SK-N-DZ (cell line): Measurements from ENCODE around the gene CSDE1.
A peak's percentile ranks its signal among the peaks of the same experiment; 100 is the strongest.

Experiments used
- DNase-seq: peaks from one replicate; pipeline ENCODE4 v3.0.0-alpha.2; 2015; ENCODE audit warnings: low spot score

CSDE1 gene

DNA sequence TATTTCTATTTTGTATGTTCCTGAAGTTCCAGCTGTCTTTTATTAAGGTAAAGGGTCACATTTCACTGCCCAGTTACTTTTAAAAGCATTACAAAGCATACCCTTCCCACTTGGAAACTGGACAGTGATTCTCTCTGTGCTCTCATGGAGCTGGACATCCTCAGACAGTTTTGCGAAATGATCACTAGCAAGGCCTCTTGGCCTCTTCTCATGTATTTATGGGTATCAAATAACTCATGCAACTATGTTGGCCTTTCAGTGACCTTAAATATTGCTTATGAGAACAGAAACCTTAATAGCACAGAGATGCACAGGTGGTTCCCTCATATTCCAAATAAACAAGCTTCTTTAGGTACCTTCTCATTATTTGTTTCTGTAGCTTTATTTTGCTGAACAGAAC is 54.5 kb downstream of the CSDE1 start:
- DNase-seq = no peak

DNA sequence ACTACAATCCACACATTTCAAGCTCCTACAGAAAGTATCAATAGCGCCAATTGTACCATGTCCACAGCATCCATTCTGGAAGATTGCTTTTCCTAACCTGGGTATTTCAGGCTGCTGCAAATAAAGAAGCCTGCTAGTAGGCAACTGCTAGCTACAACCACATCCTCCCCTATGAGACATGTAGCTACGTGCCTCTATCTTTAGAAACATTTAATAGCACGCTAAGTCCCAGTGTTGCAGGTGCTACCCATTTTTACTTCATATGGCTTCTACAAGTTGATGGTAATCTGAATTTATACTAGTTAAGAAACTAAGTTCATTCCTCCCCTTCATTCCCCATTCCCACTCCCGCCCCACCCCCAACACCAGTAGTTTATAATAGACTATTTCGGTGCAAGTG is 55.0 kb downstream of the CSDE1 start:
- DNase-seq = no peak

DNA sequence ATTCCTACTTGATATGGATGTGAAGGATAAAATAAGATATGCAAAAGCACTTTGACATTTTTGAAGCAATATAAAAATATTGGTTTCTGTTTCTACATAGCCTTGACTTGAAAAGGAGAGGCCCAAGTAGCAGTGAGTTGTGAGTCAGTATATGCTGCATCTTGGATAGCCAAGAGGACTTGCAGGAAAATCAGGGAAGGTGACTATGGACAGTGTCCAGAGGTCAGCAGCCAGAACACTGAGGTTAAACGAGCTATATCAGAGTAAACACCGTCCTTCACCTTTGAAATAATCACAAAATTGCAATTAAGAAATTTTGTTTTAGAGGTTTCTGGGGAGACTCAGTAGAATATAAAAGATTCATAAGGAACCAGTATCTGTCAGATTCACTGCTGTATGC is 55.9 kb downstream of the CSDE1 start:
- no peak for DNase-seq

DNA sequence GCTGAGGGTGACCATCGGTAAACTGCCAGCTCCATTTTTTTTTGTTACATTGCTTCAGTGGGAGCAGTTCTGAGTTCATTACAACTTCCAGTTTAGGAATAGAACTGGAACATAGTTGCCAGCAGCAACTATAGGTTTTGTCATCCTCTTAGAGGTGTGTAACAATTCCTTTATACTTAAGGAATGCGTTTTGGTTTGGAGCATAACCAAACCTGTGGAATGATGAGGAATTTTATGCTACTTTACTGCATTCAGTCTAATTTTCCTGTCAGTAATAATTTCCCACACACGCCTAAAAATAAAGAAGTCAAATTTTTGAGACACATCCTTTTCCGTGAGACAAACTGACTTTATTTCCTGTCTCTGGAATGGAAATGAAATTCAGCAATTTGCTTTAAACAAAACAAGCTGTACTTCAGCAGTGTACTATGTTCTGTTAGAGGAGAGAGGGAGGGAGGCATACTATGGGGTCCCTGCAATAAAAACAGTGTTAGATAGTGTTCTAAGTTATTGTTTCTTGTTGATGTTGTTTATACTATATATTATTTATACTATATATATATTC is 57.7 kb downstream of the CSDE1 start:
- no peak for DNase-seq

DNA sequence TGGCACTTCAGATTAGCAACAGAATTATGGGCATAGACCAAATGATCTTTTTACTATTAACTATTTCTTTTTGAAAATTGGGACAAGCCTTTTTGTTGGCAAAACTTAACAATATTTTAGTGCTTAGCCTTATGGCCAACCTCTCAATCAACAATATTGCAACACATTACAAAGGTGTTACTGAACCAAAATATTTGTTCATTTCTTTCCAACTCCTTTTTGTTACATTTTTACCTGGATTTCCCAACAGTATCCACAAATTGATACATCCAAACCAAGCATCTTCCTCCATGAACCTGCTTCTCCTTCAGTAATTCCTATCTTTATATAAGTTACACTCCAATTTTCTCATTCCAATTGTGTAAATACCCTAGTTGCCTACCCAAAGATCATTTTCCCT is 61.0 kb downstream of the CSDE1 start:
- DNase-seq = no peak

DNA sequence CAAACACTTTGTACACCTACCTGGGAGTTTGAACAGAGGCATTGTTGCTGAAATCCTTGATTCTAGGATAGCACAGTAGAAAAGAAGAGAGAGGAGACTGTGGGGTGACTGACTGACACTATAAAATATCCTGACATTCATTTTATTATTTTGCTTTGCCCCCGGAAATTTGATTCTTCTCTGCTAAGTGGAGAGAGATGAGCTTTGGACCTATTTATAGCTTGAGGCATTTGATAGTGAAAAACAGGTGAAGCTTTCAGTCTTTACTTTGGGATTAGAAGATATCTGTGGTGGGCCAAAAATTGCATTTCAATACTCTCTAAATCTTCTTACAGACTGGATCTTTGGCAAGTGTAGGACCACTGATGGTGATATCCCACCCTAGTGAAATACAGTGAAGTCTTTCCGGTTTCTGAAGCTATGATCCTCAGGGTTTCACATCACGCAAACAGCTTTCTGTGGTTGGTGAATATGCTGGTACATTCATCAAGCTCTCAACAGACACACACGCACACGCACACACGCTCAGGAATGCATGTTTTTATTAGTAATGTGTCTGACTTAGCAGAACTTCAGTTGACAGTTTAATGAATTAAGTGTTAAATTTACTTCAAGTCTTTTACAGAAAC is 62.2 kb downstream of the CSDE1 start, which contains the start of gene AMPD1:
AMPD1 (minus strand) TSS at position 117 of the 629 bp plus-strand sequence; CDS start at position 42, 75 bp downstream.
- DNase-seq = no peak

DNA sequence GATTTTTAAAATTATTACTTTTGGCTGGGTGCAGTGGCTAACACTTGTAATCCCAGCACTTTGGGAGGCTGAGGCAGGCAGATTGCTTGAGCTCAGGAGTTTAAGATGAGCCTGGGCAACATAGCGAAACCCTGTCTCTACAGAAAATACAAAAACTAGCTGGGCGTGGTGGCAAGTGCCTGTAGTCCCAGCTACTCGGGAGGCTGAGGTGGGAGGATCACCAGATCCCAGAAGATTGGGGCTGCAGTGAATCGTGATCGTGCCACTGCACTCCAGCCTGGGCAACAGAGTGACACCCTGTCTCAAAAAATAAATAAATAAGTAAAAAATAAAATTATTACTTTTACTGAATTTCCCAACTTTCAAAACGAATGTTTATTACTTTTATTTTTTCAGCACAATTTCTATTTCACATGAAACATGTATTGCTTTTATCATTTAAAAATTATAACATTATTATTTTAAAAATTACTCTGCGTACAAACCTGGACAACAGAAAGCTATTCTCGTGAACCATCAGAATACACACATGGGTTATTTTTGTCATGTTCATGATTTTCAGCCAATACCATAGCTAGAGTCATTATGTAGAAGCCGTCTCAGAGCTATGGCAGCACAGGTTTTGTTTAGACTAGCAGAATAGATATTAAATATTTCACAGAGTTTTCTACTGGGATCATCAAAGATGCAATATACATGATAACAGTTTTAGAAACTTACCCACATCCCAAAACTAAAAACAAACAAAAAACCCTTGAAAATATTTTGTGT is 63.1 kb downstream of the CSDE1 start:
- DNase-seq = no peak

- DNase-seq = no peak
Observed at GRCh38 chr1:114692947-114693346, 64.8 kb downstream of the CSDE1 start.

DNA sequence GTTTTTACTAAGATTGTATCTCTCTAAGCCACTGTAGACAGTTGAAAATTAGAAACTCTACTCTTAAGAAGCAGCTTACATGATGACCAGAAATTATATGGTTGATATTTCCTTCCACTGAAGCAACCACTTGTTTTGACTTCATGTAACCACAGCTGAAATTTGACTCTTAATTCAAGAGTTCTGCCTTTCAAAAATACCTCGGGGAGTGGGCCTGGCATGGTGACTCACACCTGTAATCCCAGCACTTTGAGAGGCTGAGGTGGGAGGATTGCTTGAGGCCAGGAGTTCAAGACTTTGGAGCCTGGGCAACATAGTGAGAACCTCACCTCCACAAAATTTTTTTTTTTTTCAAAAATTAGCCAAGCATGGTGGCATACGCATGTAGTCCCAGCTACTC is 66.7 kb downstream of the CSDE1 start:
- DNase-seq = no peak

DNA sequence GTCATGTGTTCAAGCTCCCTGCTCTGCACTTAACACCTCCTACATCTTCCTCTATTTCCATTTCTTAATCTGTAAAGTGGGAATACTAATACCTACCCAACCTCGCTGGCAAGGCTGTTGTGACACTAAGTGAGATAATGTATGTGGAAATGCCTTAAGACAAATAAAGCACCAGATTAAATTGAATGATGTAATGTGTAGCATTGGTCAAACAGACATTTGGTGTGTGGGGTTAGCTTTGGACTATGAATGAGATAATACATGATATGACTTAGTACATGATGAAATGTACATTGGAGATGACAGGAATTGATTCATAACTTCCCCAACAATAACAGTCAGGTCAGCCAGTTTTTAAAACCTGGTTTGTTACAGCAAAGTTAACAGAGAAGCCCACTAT is 67.6 kb downstream of the CSDE1 start:
- no peak for DNase-seq

- no peak for DNase-seq
Observed at GRCh38 chr1:114688526-114688925, 69.3 kb downstream of the CSDE1 start.

DNA sequence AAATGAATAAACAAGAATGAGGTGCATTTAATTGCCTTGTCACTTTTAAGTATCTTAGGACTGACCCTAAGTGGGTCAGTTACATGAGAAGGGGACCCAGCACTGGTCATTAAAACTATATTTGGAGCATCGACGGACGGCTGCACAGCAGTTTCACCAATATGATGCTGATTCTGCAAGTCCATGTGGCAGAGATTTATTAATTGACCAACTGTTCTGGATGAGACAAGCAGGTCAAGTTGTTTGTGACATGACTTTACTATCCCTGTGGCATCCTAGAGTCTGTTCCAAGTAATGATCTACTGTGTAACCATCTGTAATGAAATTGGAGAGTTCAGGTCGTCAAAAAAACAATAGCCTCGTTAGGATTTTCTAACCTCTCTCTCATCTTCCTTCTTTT is 71.9 kb downstream of the CSDE1 start:
- DNase-seq = no peak

GRCh38 chr1:114677691-114678090 is 80.1 kb downstream of the CSDE1 start:
- no peak for DNase-seq

DNA sequence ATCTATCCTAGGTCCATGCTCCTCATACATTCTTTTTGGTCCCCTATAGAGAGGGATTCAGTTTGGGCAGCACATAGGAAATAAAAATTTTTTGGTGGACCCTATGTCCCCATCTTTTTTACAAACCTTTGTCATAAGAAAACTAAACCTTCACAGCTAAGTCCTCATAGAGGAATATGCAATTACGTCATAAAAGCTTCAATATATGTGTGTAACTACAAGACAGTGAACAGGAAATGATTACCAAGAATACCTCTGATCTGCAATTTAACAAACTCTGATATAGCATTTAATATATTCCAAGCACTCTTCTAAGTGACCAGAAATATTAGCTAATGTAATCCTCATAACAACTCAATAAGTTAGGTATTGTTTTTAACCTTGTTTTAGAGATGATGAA is 81.7 kb downstream of the CSDE1 start:
- no peak for DNase-seq

DNA sequence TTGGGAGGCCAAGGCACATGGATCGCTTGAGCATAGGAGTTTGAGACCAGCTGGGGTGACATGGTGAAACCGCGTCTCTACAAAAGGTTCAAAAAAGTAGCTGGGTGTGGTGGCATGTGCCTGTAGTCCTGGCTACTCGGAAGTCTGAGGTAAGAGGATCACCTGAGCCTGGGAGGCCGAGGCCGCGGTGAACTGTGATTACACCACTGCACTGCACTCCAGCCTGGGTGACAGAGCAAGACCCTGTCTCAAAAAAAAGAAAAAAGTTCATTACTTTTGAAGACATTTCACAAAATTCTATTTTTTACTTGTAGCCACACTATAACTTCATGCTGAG is 85.9 kb downstream of the CSDE1 start:
- no peak for DNase-seq

DNA sequence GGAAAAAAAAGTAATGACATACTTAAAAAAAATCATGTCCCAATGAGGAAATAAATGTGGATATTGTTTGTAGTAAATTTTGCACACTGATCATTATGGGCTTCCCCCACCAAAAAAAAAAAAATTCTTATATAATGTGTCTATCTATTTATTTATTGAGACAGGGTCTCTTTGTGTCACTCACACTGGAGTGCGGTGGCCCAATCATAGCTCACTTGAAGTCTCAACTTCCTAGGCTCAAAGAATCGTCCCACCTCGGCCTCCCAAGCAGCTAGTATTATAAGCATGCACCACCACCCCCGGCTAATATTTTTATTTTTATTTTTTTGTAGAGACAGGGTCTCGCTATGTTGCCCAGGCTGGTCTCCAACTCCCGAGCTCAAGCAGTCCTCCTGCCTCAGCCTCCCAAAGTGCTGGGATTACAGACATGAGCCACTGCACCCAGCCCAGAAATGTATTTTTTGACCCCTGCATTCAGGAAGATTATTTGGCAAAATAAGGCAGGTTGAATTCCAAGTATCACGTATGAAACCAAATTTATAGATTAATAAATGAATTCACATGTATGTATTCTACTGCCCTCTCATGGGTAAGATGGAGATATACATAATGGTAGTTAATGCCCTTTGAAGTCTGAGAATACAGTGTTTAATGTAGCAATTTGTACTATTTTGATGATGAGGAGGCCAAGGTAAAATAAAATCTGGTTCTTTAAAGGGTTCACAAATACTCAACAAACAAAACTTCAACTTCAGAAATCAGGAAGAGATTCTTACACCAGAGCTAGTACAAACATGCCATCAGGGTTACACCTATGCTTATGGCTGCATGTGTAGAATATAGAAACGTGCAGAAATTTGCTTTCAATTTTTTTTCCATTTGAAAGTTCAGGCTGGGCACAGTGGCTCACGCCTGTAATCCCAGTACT is 86.5 kb downstream of the CSDE1 start:
- DNase-seq = no peak

DNA sequence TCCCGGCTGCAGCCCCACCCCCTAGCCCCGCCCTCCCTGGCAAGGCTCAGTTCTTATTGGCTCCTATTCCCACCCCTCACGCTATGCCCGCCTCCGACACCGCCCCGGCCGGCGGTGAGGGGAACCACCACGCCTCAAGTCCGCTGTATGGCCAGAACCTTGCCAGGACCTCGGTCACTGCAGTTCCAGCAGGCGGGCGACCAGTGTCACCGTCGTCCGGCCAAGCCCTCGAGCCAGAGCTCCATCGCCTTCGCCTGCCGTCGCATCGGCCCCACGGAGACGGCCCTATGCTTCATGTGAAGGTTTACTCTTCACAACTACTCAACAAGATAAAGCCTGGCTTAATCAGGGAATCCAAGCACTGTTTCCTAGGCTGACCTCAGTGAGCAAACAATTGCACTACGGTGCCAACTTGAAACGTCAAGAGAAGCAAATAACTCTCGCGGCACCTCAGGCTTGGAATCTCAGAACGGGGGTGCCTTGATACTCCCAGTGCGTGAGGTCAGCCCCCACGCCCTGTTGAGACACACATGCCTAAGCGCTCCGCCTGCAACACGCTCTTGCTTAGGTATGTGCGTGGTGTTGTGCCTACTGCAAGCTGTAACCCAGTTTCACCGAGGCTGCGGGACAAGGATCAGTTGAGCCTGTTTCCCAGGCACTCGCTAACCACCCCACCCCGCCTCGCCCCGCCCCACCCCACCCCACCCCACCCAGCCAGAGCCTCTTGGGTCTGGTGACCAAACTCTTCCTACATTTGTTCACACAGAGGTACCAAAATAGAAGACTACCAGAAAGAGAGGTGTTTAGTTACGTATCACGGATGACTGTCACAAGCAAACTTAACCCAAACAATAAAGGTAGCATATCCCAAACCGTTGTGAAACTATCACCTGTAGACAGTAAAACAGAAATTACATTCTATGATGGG is 87.4 kb downstream of the CSDE1 start:
- DNase-seq = peak; percentile 68

- peak; percentile 5 for DNase-seq
Observed at GRCh38 chr1:114669562-114670082, 88.2 kb downstream of the CSDE1 start, which contains the start of gene DENND2C. Gene DENND2C, minus strand, starts transcription at chr1:114670049. Its CDS starts 44,065 bp downstream, at chr1:114625984.

DNA sequence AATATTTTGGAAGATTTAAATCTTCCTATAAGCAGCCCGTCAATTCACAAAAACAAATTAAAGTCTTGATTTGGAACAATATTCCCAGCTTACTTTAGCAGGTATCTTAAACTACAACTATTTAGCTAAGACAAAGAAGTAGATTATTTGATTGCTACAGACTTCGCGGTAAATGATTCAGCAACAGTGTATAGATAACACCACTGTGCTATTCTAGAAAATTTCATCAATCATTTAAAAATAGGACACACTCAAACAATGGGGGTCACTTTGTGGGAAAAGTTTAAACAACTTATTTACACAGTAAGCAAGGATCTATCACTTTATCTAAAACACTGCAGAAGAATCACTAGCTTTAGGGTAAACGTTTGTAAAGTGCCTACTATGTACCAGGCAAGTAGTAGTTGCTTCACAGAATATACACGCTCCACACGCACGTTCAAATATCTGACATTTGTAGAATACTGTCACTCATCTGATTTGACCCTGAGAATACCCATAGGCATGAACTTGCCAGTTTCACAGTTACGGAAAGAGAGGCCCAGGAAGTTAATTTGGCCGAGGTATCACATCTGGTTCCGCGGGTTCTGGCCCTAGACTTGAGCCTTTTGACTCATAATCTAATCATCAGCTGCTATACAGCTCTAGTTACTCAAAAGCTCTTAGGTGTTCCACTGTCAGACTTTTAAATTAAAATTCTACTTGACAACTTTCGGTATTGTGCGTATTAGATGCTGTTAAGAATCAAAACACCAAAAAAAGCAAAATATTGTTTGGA is 88.8 kb downstream of the CSDE1 start:
- DNase-seq = no peak

DNA sequence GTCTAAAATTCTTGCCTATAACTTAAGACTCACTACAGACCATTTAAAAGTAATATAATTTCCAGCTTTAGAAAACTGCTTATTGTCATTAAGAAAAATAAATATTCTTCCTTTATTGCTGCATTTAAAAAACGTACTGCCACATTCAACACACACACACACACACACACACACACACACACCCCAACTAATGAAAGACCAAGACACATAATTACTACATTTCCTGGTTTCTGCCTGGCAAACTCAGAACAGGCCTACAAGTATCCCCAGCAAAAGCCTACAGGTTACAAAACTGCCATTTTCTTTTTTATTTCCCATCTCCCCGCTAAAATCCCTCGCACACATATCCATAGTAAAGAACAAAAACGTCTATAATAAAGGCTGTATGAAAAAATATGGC is 89.4 kb downstream of the CSDE1 start:
- no peak for DNase-seq
